K562 (cell line): Measurements from ENCODE around the gene BCR. TPM values are rescaled to one million over a fixed set of nuclear protein-coding genes. Genes with fewer than 3 reads are reported as not detected.

Experiments
- CTCF ChIP-seq, 3 experiments: IDR thresholded peaks in 2 of 3; conservative IDR thresholded peaks in 1 of 3; 2 replicates each; pipeline ENCODE4 v1.5.1; 2011 to 2012; ENCODE audit warnings: low read length in 3 of 3, mild to moderate bottlenecking in 3 of 3, control low read depth in 2 of 3, improper control_type of control experiment in 1 of 3, inconsistent platforms in 1 of 3, low read depth in 1 of 3, mixed read lengths in 1 of 3, moderate library complexity in 1 of 3; ENCODE audit not compliant: insufficient read depth in 2 of 3
- HMG20A ChIP-seq: fragments of 450-650 bp; formaldehyde crosslinking; conservative IDR thresholded peaks from 2 replicates; pipeline ENCODE4 v1.4.0; 2020; ENCODE audit warnings: mild to moderate bottlenecking, mixed read lengths
- HMGXB4 ChIP-seq: sonication (generic); formaldehyde crosslinking; IDR thresholded peaks from 2 replicates; pipeline ENCODE4 v1.8.1; 2023; ENCODE audit warnings: mild to moderate bottlenecking, missing genetic modification reagents
- PTTG1 ChIP-seq: fragments of 450-650 bp; IDR thresholded peaks from 2 replicates; pipeline ENCODE4 v1.6.1; 2016; ENCODE audit warnings: low read depth, mild to moderate bottlenecking, missing genetic modification characterization, missing compliant biosample characterization
- SPI1 ChIP-seq: IDR thresholded peaks from 2 replicates; pipeline ENCODE4 v1.6.1; 2011; ENCODE audit warnings: low read depth, low read length, control low read depth, borderline replicate concordance
- ZNF274 ChIP-seq: IDR thresholded peaks from 2 replicates; pipeline ENCODE4 v1.6.1; 2011; ENCODE audit warnings: low read depth, mild to moderate bottlenecking, low read length, moderate library complexity, borderline replicate concordance
- polyA plus RNA-seq, 8 experiments: library from polyadenylated mRNA; depleted of rRNA in 4 of 8; stranded (reverse) in 5 of 8; unstranded in 3 of 8; fragments of >200 nt; fragmentation: Nextera tagmentation in 2 of 8; fragmentation: Illumina TruSeq in 1 of 8; extraction: Ambion mirVana in 2 of 8; extraction: Trizol in 1 of 8; gene quantifications; 2 replicates each; pipeline versions ENCODE4 v1.2.1 to v1.2.3, GENCODE V29; 2011 to 2014; ENCODE audit warnings: inconsistent platforms in 1 of 8, missing spikeins in 1 of 8
- total RNA-seq, 7 experiments: library from RNA; depleted of rRNA in 6 of 7; stranded (reverse); fragments of >200 nt in 6 of 7; fragmentation: Illumina TruSeq in 2 of 7; extraction: Trizol in 2 of 7; gene quantifications; 2 replicates each; pipeline versions ENCODE4 v1.2.1 to v1.2.3, GENCODE V29; 2011 to 2021; ENCODE audit warnings: low replicate concordance in 1 of 7

The BCR gene
- total and polyA plus RNA-seq, 9 of the 15 experiments (the other 6 are each of a cell fraction or from before 2014, with no cell fraction given), result 0.41 to 150 (median 45.6) TPM

- TF ChIP-seq HMG20A (CRISPR knock-in tag) (no peak), CTCF (IDR thresholded peaks at IDR 0.05 in 2 of 3, conservative IDR thresholded peaks at IDR 0.05 in 1 of 3; ENCODE audit: insufficient read depth in 2 of 3, low read depth in 1 of 3, low read length in 3 of 3) (0 out of 6 replicates have a peak, but pooled peaks of 1 of the 3 experiments have one; percentile 3), PTTG1 (tag) (no peak), HMGXB4 (CRISPR knock-in tag) (0 out of 2 replicates have a peak, but pooled peaks have one; percentile 18), SPI1 (peak; percentile 11; the same call in 1 of the 2 replicates), ZNF274 (no peak)
- TF ChIP-seq, all 486 proteins: peak for 9
Measured at GRCh38 chr22:23276656-23277582, 96.6 kb downstream of the BCR start (continued).
